Subcutaneous adipose tissue (tissue), 4 donors: ENCODE results near the gene IGLL5. TPM values are rescaled to one million over a fixed set of nuclear protein-coding genes. Genes with fewer than 3 reads are reported as not detected.

Experiments used
- small RNA-seq: library from RNA; depleted of rRNA; stranded (forward); fragments of <200 nt; gene quantifications from one replicate; pipeline ENCODE3, GENCODE V24; 2016
- total RNA-seq, 4 donors: library from RNA; depleted of rRNA; stranded (reverse); fragments of >200 nt; gene quantifications; one replicate each; pipeline ENCODE4 v1.1.0, GENCODE V29; 2016
- TF ChIP-seq, protein P1 (sequence below): fragments of 450-650 bp; IDR thresholded peaks from one replicate; pipeline ENCODE4 v1.5.1; 2016; ENCODE audit warnings: low read depth, mild to moderate bottlenecking, control low read depth, antibody characterized with exemption, moderate library complexity

The IGLL5 gene
- total RNA-seq, 4 donors from 2014 or later: 1.1 to 2.2 TPM; not detected in 2

DNA sequence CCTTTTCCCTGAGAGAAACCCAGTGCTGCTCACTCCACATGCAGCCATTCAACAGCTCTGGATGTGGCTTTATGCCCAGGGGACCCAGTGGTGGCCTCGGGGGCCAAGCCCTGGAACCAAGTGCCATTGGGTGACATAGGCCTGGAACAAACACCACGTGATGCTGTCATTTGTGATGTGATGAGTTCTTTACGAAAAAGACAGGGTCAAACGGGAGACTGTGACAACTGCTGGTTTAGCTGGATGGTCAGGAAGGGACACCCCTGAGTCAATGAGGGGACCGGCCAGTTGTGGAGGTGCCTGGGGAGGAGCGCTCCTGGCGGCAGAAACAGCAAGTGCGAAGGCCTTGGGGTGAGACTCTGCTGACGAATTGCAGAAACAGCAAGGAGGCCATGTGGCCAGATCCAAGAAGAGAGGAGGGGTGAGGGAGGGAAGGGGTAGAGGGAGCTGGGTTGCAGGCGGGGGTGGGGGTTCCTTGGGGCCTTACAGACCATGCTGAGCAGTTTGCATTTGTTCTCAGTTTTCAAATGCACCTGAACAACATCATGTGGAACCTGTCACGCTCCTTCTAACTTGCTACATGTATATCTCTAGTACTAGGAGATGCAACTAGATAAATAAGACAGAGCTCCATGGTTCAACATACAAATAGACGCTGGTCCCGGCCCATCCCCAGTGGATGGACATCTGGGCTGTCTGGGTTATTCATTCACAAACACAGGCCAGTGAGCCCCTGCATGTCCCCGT, 56.1 kb downstream of the IGLL5 start:
- TF ChIP-seq, protein P1, sequence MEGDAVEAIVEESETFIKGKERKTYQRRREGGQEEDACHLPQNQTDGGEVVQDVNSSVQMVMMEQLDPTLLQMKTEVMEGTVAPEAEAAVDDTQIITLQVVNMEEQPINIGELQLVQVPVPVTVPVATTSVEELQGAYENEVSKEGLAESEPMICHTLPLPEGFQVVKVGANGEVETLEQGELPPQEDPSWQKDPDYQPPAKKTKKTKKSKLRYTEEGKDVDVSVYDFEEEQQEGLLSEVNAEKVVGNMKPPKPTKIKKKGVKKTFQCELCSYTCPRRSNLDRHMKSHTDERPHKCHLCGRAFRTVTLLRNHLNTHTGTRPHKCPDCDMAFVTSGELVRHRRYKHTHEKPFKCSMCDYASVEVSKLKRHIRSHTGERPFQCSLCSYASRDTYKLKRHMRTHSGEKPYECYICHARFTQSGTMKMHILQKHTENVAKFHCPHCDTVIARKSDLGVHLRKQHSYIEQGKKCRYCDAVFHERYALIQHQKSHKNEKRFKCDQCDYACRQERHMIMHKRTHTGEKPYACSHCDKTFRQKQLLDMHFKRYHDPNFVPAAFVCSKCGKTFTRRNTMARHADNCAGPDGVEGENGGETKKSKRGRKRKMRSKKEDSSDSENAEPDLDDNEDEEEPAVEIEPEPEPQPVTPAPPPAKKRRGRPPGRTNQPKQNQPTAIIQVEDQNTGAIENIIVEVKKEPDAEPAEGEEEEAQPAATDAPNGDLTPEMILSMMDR: no peak

DNA sequence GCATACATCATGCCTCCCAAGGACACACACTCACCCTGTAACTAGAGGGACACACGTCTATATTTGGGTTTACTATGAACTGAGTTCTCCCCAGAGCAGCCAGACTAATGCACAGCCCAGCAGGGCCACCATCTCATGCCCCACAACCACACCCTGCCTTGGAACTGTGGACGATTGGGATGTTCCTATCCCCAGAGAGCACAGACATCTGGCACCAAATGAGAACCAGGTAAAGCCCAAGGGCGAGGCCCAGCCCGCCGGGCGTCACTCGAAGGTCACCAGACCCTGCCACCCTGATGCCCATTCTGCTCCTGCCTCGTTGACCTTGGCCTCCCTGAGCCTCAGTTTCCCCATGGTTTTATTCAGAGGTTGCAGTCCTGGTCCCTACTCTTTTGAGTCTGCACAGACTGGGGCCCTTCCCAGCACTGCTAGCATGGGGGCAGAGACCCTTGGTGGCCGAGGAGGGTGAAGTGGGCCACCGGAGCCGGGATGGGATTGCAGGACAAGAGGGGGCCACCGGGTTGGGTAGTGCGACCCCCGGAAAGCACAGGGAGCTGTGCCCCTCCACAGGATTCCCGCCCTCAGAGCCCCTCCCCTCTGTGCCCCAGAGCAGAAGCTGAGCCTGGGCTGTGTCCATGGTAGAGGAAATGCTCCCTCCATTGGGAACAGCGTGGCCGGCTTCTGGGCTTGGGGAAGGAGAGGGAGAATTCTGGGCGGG, 56.8 kb downstream of the IGLL5 start:
- TF ChIP-seq, protein P1: no peak

DNA sequence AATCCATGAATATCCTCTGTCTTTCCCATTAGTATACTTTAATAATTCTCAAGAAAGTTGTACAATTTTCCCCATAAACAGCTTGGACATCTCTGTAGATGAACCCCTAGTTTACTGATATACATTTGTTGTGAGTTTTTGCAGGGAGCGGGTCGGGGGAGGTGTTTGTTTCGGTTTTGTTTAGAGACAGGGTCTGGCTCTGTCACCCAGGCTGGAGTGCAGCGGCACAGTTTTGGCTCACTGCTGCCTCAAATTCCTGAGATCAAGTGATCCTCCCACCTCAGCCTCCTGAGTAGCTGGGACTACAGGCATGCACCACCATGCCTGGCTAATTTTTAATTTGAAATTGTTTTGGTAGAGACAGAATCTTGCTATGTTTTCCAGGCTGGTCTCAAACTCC, 57.6 kb downstream of the IGLL5 start:
- TF ChIP-seq, protein P1: no peak

Small RNA genes lying within 50 kb of the gene (small RNA-seq; reads per million reads assigned to genes)
- gene IGLC4: not detected
- gene IGLC5: not detected
- not detected for gene IGLJ1
- not detected for gene IGLJ2
- gene IGLJ3: not detected
- not detected for gene IGLJ4
- gene IGLJ5: not detected
- gene IGLJ6: not detected
- gene IGLJ7: not detected
- not detected for gene IGLV2-5
- gene IGLV3-2: not detected
- not detected for gene IGLV3-4
- gene IGLV3-6: not detected
- gene IGLV3-7: not detected
- not detected for gene MIR5571

Other genes with a start within 250 kb of the IGLL5 start
- gene GGTLC2, start 243.2 kb upstream of the IGLL5 start, total RNA-seq: not detected
- 10 to 100 TPM in 1 of 4 donors, 1 to 10 TPM in 3; 4.1 to 16.2 (median 6.5) TPM for gene GNAZ, start 182.7 kb downstream of the IGLL5 start, total RNA-seq